Stomach (tissue), 9 donors: ENCODE data around the gene FBXO46. TPM values are rescaled to one million over a fixed set of nuclear protein-coding genes. Genes with fewer than 3 reads are reported as not detected.

Experiments
- DNase-seq, 2 donors: peaks; one replicate each; pipeline versions ENCODE4 v3.0.0 to v3.0.0-alpha.2; 2013 to 2019
- H3K27ac ChIP-seq, 5 donors: fragments of 200-600 bp in 4 of 5; sonication (generic) in 4 of 5; one replicate each; pipeline ENCODE4 v1.5.1; 2013 to 2019; ENCODE audit warnings: mild to moderate bottlenecking in 1 of 5, moderate library complexity in 1 of 5
- H3K27me3 ChIP-seq, 3 donors: fragments of 200-600 bp; sonication (generic); one replicate each; pipeline ENCODE4 v1.5.1; 2017 to 2019; ENCODE audit warnings: mixed run types in 1 of 3
- H3K36me3 ChIP-seq, 4 donors: fragments of 200-600 bp; sonication (generic); 1 replicate in 3 of 4; 2 replicates in 1 of 4; pipeline ENCODE4 v1.5.1; 2016 to 2019
- H3K4me1 ChIP-seq, 4 donors: fragments of 200-600 bp; sonication (generic); one replicate each; pipeline ENCODE4 v1.5.1; 2016 to 2019
- H3K4me3 ChIP-seq, 4 donors: fragments of 200-600 bp; sonication (generic) in 3 of 4; one replicate each; pipeline ENCODE4 v1.5.1; 2016 to 2019; ENCODE audit warnings: mild to moderate bottlenecking in 1 of 4
- H3K9me3 ChIP-seq, 4 donors: fragments of 200-600 bp; sonication (generic); one replicate each; pipeline ENCODE4 v1.5.1; 2016 to 2019
- CTCF ChIP-seq, 7 experiments: fragments of 450-650 bp in 4 of 7; fragments of 200-600 bp in 3 of 7; sonication (generic) in 3 of 7; IDR thresholded peaks; one replicate each; pipeline ENCODE4 v1.5.1; 2016 to 2019; ENCODE audit warnings: antibody characterized with exemption in 7 of 7, control low read depth in 2 of 7, mild to moderate bottlenecking in 1 of 7
- EP300 ChIP-seq: sonication (generic); formaldehyde crosslinking; IDR thresholded peaks from one replicate; pipeline ENCODE4 v1.6.1; 2017; ENCODE audit warnings: antibody characterized with exemption
- POLR2A ChIP-seq, 4 donors: fragments of 450-650 bp; IDR thresholded peaks; one replicate each; pipeline ENCODE4 v1.6.1; 2016; ENCODE audit warnings: antibody characterized with exemption in 4 of 4, control low read depth in 2 of 4, mild to moderate bottlenecking in 1 of 4, moderate library complexity in 1 of 4
- POLR2AphosphoS5 ChIP-seq, 3 donors: sonication (generic); formaldehyde crosslinking; IDR thresholded peaks; one replicate each; pipeline ENCODE4 v1.6.1; 2016; ENCODE audit warnings: antibody characterized with exemption in 3 of 3
- WGBS, 5 donors: extraction: QIAGEN DNeasy Blood & Tissue Kit in 3 of 5; methylation state at CpG; one replicate each; pipeline versions ENCODE4 v1.1.5 to v1.1.7; 2013 to 2018; 5-methylcytosine and 5-hydroxymethylcytosine counted together
- intact Hi-C: fragments of 100-400 bp; cut with DNase I; formaldehyde crosslinking; loops from one replicate; pipeline ENCODE4 v1.15.1; 2023; ENCODE audit warnings: low total_unique reads
- polyA plus RNA-seq, 3 donors: library from polyadenylated mRNA; stranded (reverse); fragments of 200-250 nt; gene quantifications; one replicate each; pipeline ENCODE4 v1.2.3, GENCODE V29; 2013
- total RNA-seq, 5 donors: library from RNA; depleted of rRNA; stranded (reverse); fragments of >200 nt; gene quantifications; one replicate each; pipeline versions ENCODE4 v1.1.0 to v1.2.3, GENCODE V29; 2014 to 2016
- donor health status: healthy with polysubstance abuse.
- donor health status: Bipolar disorder and iron deficiency.
- donor health status: healthy.

The FBXO46 gene
- total and polyA plus RNA-seq, 8 donors: 4.0 to 61.7 (median 9.6) TPM

GRCh38 chr19:45764945-45765701 lies 34.4 kb upstream of the FBXO46 start:
- WGBS, 5 donors: 48 to 61% (median 51%) methylated on average over 17 to 21 of the region's 21 CpGs
- Histone ChIP-seq H3K9me3 (no peaks in the 10 kb centered on the region), H3K27me3 (peaks cover 0 to 20% (median 0%) of the 10 kb centered on the region in 3 donors), H3K36me3 (no peaks in the 10 kb centered on the region), H3K27ac (peak overlapping the region in 4 of 5 donors; percentile 89 to 97 (median 94)), H3K4me1 (peaks cover 33 to 58% (median 51%) of the 10 kb centered on the region in 4 donors), H3K4me3 (no peak overlapping the region)
- peak in 1 of 2 donors; percentile 58 for DNase-seq
- TF ChIP-seq POLR2A (IDR thresholded peaks at IDR 0.05): no peak
- no peak for TF ChIP-seq CTCF (IDR thresholded peaks at IDR 0.05)
- TF ChIP-seq EP300: no peak
- TF ChIP-seq POLR2AphosphoS5 (IDR thresholded peaks at IDR 0.05): no peak
- intact Hi-C loops: no loop called here

GRCh38 chr19:45764475-45764874 lies 33.8 kb upstream of the FBXO46 start:
- intact Hi-C loops: no loop called here
- Histone ChIP-seq H3K4me1 (peaks cover 33 to 51% (median 48%) of the 10 kb centered on the region in 4 donors), H3K36me3 (no peaks in the 10 kb centered on the region), H3K27ac (peak overlapping the region in 4 of 5 donors; percentile 89 to 97 (median 94)), H3K9me3 (no peaks in the 10 kb centered on the region), H3K4me3 (no peak overlapping the region), H3K27me3 (peaks cover 0 to 20% (median 0%) of the 10 kb centered on the region in 3 donors)
- 49 to 70% (median 52%) methylated on average over 6 of the region's 6 CpGs for WGBS, 5 donors
- DNase-seq: no peak
- TF ChIP-seq EP300 (no peak), CTCF (IDR thresholded peaks at IDR 0.05) (no peak), POLR2A (IDR thresholded peaks at IDR 0.05) (no peak), POLR2AphosphoS5 (IDR thresholded peaks at IDR 0.05) (no peak)

GRCh38 chr19:45763691-45764294 lies 33.1 kb upstream of the FBXO46 start:
- Histone ChIP-seq H3K9me3 (no peaks in the 10 kb centered on the region), H3K36me3 (no peaks in the 10 kb centered on the region), H3K4me1 (peaks cover 33 to 49% (median 46%) of the 10 kb centered on the region in 4 donors), H3K27ac (peak overlapping the region in 2 of 5 donors; percentile 15 to 97), H3K27me3 (peaks cover 0 to 20% (median 0%) of the 10 kb centered on the region in 3 donors), H3K4me3 (no peak overlapping the region)
- 37 to 56% (median 45%) methylated on average over 20 to 27 of the region's 27 CpGs for WGBS, 5 donors
- DNase-seq: peak in 1 of 2 donors; percentile 52
- no peak for TF ChIP-seq POLR2A (IDR thresholded peaks at IDR 0.05)
- TF ChIP-seq CTCF (IDR thresholded peaks at IDR 0.05): no peak
- TF ChIP-seq POLR2AphosphoS5 (IDR thresholded peaks at IDR 0.05): no peak
- no peak for TF ChIP-seq EP300
- intact Hi-C loops: no loop called here

GRCh38 chr19:45762870-45763631 lies 32.4 kb upstream of the FBXO46 start:
- Histone ChIP-seq H3K27me3 (peaks cover 0 to 16% (median 0%) of the 10 kb centered on the region in 3 donors), H3K9me3 (no peaks in the 10 kb centered on the region), H3K4me1 (peaks cover 33 to 45% (median 44%) of the 10 kb centered on the region in 4 donors), H3K36me3 (no peaks in the 10 kb centered on the region), H3K27ac (peak overlapping the region in 1 of 5 donors; percentile 97), H3K4me3 (no peak overlapping the region)
- TF ChIP-seq POLR2A (IDR thresholded peaks at IDR 0.05) (no peak), CTCF (IDR thresholded peaks at IDR 0.05) (no peak), POLR2AphosphoS5 (IDR thresholded peaks at IDR 0.05) (no peak), EP300 (no peak)
- 86 to 90% (median 88%) methylated on average over 7 to 15 of the region's 15 CpGs for WGBS, 5 donors
- intact Hi-C loops: no loop called here
- no peak for DNase-seq
